ENCODE data around the gene CADM2. TPM values are rescaled to one million over a fixed set of nuclear protein-coding genes. Genes with fewer than 3 reads are reported as not detected.
"Not testable (repeated sequence)": the region's sequence is repeated elsewhere in the genome, so short reads cannot be mapped to it uniquely, and the experiment has no call there.

The CADM2 gene
- total RNA-seq, 1 donor from 2014 or later, result 2.9 TPM

DNA sequence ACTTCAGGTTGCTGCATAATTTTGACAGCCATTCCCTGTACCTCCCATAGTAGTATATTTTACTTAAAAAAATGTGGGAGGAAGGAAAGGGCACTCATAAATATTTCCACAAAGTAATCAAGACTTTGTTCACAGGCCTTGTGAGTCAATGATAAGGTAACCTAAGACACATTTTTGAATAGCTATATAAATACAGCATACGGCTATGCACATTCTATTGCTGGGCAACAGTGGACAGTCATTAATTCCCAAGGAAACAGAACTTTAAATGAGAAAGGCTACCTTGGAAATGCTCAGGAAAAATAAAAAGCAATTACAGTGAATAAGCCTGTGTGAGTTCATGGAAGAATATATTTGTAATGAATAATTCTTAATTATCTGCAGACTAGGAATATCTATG lies 144.0 kb downstream of the CADM2 start:
- Mint-ChIP-seq H3K9me3 (ENCODE audit: unreplicated experiment) (no peaks in the 10 kb centered on the region), H3K4me1 (ENCODE audit: low read depth, unreplicated experiment) (no peaks in the 10 kb centered on the region), H3K4me3 (ENCODE audit: unreplicated experiment) (no peak overlapping the region), H3K27me3 (ENCODE audit: low read depth, unreplicated experiment) (no peaks in the 10 kb centered on the region), H3K36me3 (ENCODE audit: low read depth, unreplicated experiment) (no peaks in the 10 kb centered on the region), H3K27ac (ENCODE audit: unreplicated experiment) (no peak overlapping the region)
- no peak overlapping the region for H3K27ac ChIP-seq (ENCODE audit: low read depth, low read length)
- FAIRE-seq, result no peak
- H3K36me3 ChIP-seq (ENCODE audit: insufficient read depth, low read length), result no peaks in the 10 kb centered on the region
- no peaks in the 10 kb centered on the region for H3K9me3 ChIP-seq (ENCODE audit: insufficient read depth, low read depth, low read length)
- H3K4me2 ChIP-seq (ENCODE audit: low read length), result no peak overlapping the region
- TF ChIP-seq, protein P1, sequence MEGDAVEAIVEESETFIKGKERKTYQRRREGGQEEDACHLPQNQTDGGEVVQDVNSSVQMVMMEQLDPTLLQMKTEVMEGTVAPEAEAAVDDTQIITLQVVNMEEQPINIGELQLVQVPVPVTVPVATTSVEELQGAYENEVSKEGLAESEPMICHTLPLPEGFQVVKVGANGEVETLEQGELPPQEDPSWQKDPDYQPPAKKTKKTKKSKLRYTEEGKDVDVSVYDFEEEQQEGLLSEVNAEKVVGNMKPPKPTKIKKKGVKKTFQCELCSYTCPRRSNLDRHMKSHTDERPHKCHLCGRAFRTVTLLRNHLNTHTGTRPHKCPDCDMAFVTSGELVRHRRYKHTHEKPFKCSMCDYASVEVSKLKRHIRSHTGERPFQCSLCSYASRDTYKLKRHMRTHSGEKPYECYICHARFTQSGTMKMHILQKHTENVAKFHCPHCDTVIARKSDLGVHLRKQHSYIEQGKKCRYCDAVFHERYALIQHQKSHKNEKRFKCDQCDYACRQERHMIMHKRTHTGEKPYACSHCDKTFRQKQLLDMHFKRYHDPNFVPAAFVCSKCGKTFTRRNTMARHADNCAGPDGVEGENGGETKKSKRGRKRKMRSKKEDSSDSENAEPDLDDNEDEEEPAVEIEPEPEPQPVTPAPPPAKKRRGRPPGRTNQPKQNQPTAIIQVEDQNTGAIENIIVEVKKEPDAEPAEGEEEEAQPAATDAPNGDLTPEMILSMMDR (IDR thresholded peaks at IDR 0.05; ENCODE audit: insufficient read depth, low read depth, low read length), result no peak
- no peak for TF ChIP-seq EZH2 (IDR thresholded peaks at IDR 0.05; ENCODE audit: insufficient read depth, low read length)
- DNase-seq (ENCODE audit: low read depth), result no peak
- no peaks in the 10 kb centered on the region for H3K27me3 ChIP-seq (ENCODE audit: insufficient read depth, low read length)
- no peaks in the 10 kb centered on the region for H4K20me1 ChIP-seq (ENCODE audit: insufficient read depth, low read length)
- no peaks in the 10 kb centered on the region for H3K79me2 ChIP-seq (ENCODE audit: insufficient read depth, low read length)
- H3K4me1 ChIP-seq (ENCODE audit: insufficient read depth, low read length), result no peaks in the 10 kb centered on the region
- no peak overlapping the region for H2AFZ ChIP-seq (ENCODE audit: low read depth, low read length)
- H3K4me3 ChIP-seq (ENCODE audit: insufficient read depth, low read depth, low read length), result no peak overlapping the region
- H3K9ac ChIP-seq (ENCODE audit: low read length), result no peak overlapping the region

DNA sequence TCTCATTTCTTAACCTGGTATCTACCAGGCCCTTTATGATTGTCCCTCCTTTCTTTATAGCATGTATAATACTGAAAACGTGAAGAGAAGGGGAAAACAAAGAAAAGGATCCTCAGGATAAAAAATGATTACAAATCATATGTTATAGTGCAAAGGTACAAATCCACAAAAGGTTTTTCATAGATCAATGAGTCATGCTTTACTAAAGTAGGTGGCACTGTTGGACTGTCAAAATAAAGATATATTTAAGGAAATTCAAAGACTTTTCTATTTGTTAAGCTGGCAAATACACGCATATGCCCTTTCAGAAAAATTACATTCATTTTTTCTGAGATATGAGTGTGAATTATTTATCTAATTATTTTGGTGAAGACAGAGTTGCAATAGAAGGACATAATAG lies 151.6 kb downstream of the CADM2 start:
- H3K4me1 Mint-ChIP-seq (ENCODE audit: low read depth, unreplicated experiment), result no peaks in the 10 kb centered on the region
- Histone ChIP-seq H3K79me2 (ENCODE audit: insufficient read depth, low read length) (no peaks in the 10 kb centered on the region), H3K36me3 (ENCODE audit: insufficient read depth, low read length) (no peaks in the 10 kb centered on the region), H2AFZ (ENCODE audit: low read depth, low read length) (no peak overlapping the region), H3K27ac (ENCODE audit: low read depth, low read length) (no peak overlapping the region), H3K9me3 (ENCODE audit: insufficient read depth, low read depth, low read length) (no peaks in the 10 kb centered on the region), H3K4me1 (ENCODE audit: insufficient read depth, low read length) (no peaks in the 10 kb centered on the region), H3K27me3 (ENCODE audit: insufficient read depth, low read length) (no peaks in the 10 kb centered on the region), H3K4me3 (ENCODE audit: insufficient read depth, low read depth, low read length) (no peak overlapping the region), H4K20me1 (ENCODE audit: insufficient read depth, low read length) (no peaks in the 10 kb centered on the region), H3K9ac (ENCODE audit: low read length) (no peak overlapping the region), H3K4me2 (ENCODE audit: low read length) (no peak overlapping the region)
- FAIRE-seq (no peak), DNase-seq (ENCODE audit: low read depth) (no peak)
- no peaks in the 10 kb centered on the region for H3K27me3 Mint-ChIP-seq (ENCODE audit: low read depth, unreplicated experiment)
- H3K9me3 Mint-ChIP-seq (ENCODE audit: unreplicated experiment), result no peaks in the 10 kb centered on the region
- H3K4me3 Mint-ChIP-seq (ENCODE audit: unreplicated experiment), result no peak overlapping the region
- H3K27ac Mint-ChIP-seq (ENCODE audit: unreplicated experiment), result no peak overlapping the region
- no peak for TF ChIP-seq EZH2 (IDR thresholded peaks at IDR 0.05; ENCODE audit: insufficient read depth, low read length)
- TF ChIP-seq, protein P1 (IDR thresholded peaks at IDR 0.05; ENCODE audit: insufficient read depth, low read depth, low read length), result no peak
- H3K36me3 Mint-ChIP-seq (ENCODE audit: low read depth, unreplicated experiment), result no peaks in the 10 kb centered on the region

DNA sequence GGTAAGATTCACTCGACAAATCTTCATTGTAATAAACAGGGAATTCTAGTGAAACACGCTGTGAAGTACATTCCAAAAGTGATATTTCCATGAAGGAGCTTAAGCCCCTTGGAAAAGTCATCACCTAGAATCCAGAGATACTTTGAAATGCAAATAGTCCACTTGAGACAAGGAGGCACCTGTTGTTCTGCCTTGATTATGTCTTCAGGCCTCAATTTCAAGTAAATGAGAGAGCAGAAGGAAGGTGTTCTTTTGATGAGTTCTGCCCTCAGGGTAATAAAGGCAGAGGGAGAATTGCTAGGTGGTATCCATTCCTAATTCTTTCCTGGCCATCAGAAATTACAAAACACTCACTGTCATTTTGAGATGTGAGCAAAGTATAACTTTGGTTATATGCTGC lies 162.1 kb downstream of the CADM2 start:
- Mint-ChIP-seq H3K27me3 (ENCODE audit: low read depth, unreplicated experiment) (no peaks in the 10 kb centered on the region), H3K9me3 (ENCODE audit: unreplicated experiment) (peaks cover 3% of the 10 kb centered on the region), H3K4me1 (ENCODE audit: low read depth, unreplicated experiment) (no peaks in the 10 kb centered on the region), H3K36me3 (ENCODE audit: low read depth, unreplicated experiment) (no peaks in the 10 kb centered on the region), H3K27ac (ENCODE audit: unreplicated experiment) (no peak overlapping the region), H3K4me3 (ENCODE audit: unreplicated experiment) (no peak overlapping the region)
- Histone ChIP-seq H3K9me3 (ENCODE audit: insufficient read depth, low read depth, low read length) (no peaks in the 10 kb centered on the region), H3K27ac (ENCODE audit: low read depth, low read length) (no peak overlapping the region), H3K79me2 (ENCODE audit: insufficient read depth, low read length) (no peaks in the 10 kb centered on the region), H3K9ac (ENCODE audit: low read length) (no peak overlapping the region), H4K20me1 (ENCODE audit: insufficient read depth, low read length) (no peaks in the 10 kb centered on the region), H3K4me3 (ENCODE audit: insufficient read depth, low read depth, low read length) (no peak overlapping the region), H3K36me3 (ENCODE audit: insufficient read depth, low read length) (no peaks in the 10 kb centered on the region), H3K4me2 (ENCODE audit: low read length) (no peak overlapping the region), H2AFZ (ENCODE audit: low read depth, low read length) (no peak overlapping the region), H3K27me3 (ENCODE audit: insufficient read depth, low read length) (no peaks in the 10 kb centered on the region), H3K4me1 (ENCODE audit: insufficient read depth, low read length) (no peaks in the 10 kb centered on the region)
- DNase-seq (ENCODE audit: low read depth) (no peak), FAIRE-seq (no peak)
- TF ChIP-seq, protein P1 (IDR thresholded peaks at IDR 0.05; ENCODE audit: insufficient read depth, low read depth, low read length), result no peak
- TF ChIP-seq EZH2 (IDR thresholded peaks at IDR 0.05; ENCODE audit: insufficient read depth, low read length), result no peak

DNA sequence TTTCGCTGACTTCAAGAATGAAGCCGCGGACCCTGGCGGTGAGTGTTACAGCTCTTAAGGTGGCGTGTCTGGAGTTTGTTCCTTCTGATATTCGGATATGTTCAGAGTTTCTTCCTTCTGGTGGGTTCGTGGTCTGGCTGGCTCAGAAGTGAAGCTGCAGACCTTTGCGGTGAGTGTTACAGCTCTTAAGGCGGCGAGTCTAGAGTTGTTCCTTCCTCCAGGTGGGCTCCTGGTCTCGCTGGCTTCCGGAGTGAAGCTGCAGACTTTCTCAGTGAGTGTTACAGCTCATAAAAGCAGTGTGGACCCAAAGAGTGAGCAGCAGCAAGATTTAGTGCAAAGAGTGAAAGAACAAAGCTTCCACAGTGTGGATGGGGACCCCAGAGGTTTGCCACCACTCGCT lies 174.1 kb downstream of the CADM2 start:
- H3K9ac ChIP-seq (ENCODE audit: low read length); H3K9me3 Mint-ChIP-seq (ENCODE audit: unreplicated experiment); H3K27me3 Mint-ChIP-seq (ENCODE audit: low read depth, unreplicated experiment); H3K9me3 ChIP-seq (ENCODE audit: insufficient read depth, low read depth, low read length); H3K4me1 ChIP-seq (ENCODE audit: insufficient read depth, low read length); DNase-seq (ENCODE audit: low read depth); H3K36me3 ChIP-seq (ENCODE audit: insufficient read depth, low read length); H3K4me2 ChIP-seq (ENCODE audit: low read length); H3K79me2 ChIP-seq (ENCODE audit: insufficient read depth, low read length); H3K27ac ChIP-seq (ENCODE audit: low read depth, low read length); H3K27ac Mint-ChIP-seq (ENCODE audit: unreplicated experiment); H2AFZ ChIP-seq (ENCODE audit: low read depth, low read length); H3K4me3 Mint-ChIP-seq (ENCODE audit: unreplicated experiment); H3K4me3 ChIP-seq (ENCODE audit: insufficient read depth, low read depth, low read length); H3K27me3 ChIP-seq (ENCODE audit: insufficient read depth, low read length); FAIRE-seq; H3K4me1 Mint-ChIP-seq (ENCODE audit: low read depth, unreplicated experiment); H3K36me3 Mint-ChIP-seq (ENCODE audit: low read depth, unreplicated experiment); H4K20me1 ChIP-seq (ENCODE audit: insufficient read depth, low read length): not testable (repeated sequence)
